H1 (cell line): ENCODE results near the gene PC. TPM values are rescaled to one million over a fixed set of nuclear protein-coding genes. Genes with fewer than 3 reads are reported as not detected.

ENCODE experiments used
- BCL11A ChIP-seq, 2 experiments: IDR thresholded peaks; one replicate each; pipeline ENCODE4 v1.6.1; 2011; ENCODE audit warnings: low read depth in 2 of 2, low read length in 2 of 2, mild to moderate bottlenecking in 2 of 2
- CTCF ChIP-seq, 3 experiments: IDR thresholded peaks; 1 replicate in 2 of 3; 2 replicates in 1 of 3; pipeline versions ENCODE4 v1.5.1 to v1.6.1; 2011; ENCODE audit warnings: low read length in 3 of 3, mild to moderate bottlenecking in 3 of 3, inconsistent platforms in 2 of 3, low read depth in 1 of 3, moderate library complexity in 1 of 3; ENCODE audit not compliant: insufficient read depth in 1 of 3; ENCODE audit errors: control extremely low read depth in 1 of 3
- JUN ChIP-seq: IDR thresholded peaks from 2 replicates; pipeline ENCODE4 v1.6.1; 2011; ENCODE audit warnings: low read depth, mild to moderate bottlenecking, improper control_type of control experiment, low read length
- MAX ChIP-seq: IDR thresholded peaks from 2 replicates; pipeline ENCODE4 v1.6.1; 2012; ENCODE audit warnings: inconsistent platforms
- RFX5 ChIP-seq: IDR thresholded peaks from 2 replicates; pipeline ENCODE4 v1.6.1; 2011; ENCODE audit warnings: low read depth, low read length, improper control_type of control experiment, borderline replicate concordance
- SP1 ChIP-seq: IDR thresholded peaks from 2 replicates; pipeline ENCODE4 v1.6.1; 2011; ENCODE audit warnings: low read depth, low read length
- SUZ12 ChIP-seq: fragments of 200-600 bp; sonication (generic); IDR thresholded peaks from 2 replicates; pipeline ENCODE4 v1.6.1; 2012; ENCODE audit warnings: mild to moderate bottlenecking, inconsistent platforms, low read length, moderate library complexity, mixed read lengths
- polyA plus RNA-seq, 7 experiments: library from polyadenylated mRNA; depleted of rRNA in 3 of 7; stranded (reverse) in 5 of 7; unstranded in 2 of 7; fragments of >200 nt in 5 of 7; fragments of 200-250 nt in 2 of 7; gene quantifications; 1 replicate in 5 of 7; 2 replicates in 1 of 7; 4 replicates in 1 of 7; pipeline versions ENCODE4 v1.2.1 to v1.2.3, GENCODE V29; 2011 to 2013; ENCODE audit warnings: missing spikeins in 2 of 7, mixed read lengths in 2 of 7
- total RNA-seq: library from RNA; stranded (reverse); fragmentation: NEBNext Ultra II Directional; extraction: Animal tissue kit (Norgen Biotek cat#: 25700); gene quantifications from 2 replicates; pipeline ENCODE4 v1.2.1, GENCODE V29; 2021

Gene PC
- total and polyA plus RNA-seq, 2 of the 8 experiments (the other 6 are each of a cell fraction or from before 2014, with no cell fraction given): 11.5 to 27.5 TPM

DNA sequence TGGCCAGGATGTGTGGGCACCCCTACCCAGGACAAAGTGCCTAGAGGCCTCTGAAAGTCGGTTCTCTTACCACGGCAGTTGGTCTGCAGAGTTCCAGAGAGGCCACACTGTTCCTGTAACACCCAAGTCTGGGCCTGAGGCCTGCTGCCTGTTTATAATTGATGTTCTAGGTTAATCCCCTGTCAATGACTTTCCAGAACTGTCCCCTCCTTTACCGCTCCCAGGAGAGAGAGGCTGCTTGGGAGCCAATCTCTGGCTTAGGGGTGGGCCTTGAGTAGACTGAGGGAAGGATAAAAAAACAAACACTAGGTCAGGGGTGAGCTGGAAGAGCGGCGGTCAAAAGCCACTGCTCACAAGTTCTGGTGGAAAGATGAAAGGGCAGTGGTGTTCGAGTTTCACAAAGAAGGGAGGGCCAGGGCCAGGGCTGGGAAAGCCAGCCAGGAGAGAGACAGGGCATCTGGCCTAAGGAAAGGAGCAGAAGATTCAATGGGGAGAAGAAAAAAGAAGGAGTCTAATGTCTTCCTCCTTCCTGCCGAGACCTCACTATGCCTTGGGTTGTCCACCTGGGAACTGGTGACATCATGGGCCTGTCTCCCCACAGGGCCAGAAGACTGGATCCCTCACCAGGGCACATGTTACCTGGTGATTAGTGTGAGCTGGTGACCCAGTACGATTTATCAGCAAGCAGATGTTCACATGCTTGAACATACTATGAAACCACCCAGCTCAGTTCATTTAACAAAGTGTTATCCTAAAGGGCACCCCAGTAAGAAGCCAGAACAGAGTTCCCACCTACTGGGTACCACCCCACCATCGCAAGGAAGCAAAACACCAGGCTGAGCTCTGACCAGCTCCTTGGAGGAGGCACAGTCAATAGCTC, 50.2 kb downstream of the PC start (continued):
- TF ChIP-seq MAX (no peak), SP1 (no peak), BCL11A (IDR thresholded peaks at IDR 0.05; ENCODE audit: low read depth in 2 of 2, low read length in 2 of 2) (no peak), JUN (no peak), SUZ12 (no peak), CTCF (IDR thresholded peaks at IDR 0.05; ENCODE audit: control extremely low read depth in 1 of 3, insufficient read depth in 1 of 3, low read depth in 1 of 3, low read length in 3 of 3) (no peak), RFX5 (no peak)
